Activated CD8-positive, alpha-beta memory T cell treated with anti-CD3 and anti-CD28 coated beads for 24 hours (primary cell): ENCODE measurements around the gene FAM222B.
"Not testable (repeated sequence)": the region's sequence is repeated elsewhere in the genome, so short reads cannot be mapped to it uniquely, and the experiment has no call there.

Experiments
- DNase-seq: peaks from one replicate; pipeline ENCODE4 v3.0.0-alpha.2; 2020

Gene FAM222B

DNA sequence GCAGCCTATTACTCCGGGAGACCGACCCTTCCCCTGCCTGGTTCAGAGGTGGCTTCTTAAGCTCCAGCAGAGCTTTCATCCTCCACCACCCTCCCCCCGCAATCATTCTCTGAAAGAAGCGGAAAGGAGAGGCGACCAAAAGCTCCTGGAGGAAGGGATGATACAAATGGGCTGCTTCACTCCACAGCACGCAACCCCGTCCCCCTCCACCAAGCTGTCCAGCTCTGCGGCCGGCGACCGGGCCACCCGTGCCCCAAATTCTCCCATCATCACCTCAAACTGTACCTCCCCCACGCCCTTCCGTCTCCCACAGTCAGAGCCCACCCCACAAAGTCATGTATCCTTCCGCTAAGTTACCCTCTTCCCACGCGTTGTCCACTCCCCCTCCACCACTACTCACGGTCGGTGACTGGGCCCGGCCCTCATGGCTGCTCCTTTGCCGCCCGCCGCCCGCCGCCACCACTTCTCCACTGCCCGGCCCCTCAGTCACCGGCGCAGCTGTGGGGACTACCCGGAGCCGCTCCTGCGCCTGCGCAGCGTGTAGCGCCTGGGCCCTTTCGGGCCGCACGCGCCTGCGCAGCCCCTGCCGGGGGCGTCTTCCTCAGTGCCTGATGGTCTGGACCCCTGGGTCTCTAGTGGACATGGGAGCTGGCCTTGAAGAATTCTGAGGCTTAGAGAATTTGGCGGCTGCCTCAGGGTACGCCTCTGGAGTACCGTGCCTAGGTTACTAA is at the start of gene FAM222B:
Gene FAM222B, minus strand, starts transcription at position 509 of the 731 bp plus-strand sequence. CDS start 76,123 bp downstream, outside the sequence.
- DNase-seq = peak; percentile 92

DNA sequence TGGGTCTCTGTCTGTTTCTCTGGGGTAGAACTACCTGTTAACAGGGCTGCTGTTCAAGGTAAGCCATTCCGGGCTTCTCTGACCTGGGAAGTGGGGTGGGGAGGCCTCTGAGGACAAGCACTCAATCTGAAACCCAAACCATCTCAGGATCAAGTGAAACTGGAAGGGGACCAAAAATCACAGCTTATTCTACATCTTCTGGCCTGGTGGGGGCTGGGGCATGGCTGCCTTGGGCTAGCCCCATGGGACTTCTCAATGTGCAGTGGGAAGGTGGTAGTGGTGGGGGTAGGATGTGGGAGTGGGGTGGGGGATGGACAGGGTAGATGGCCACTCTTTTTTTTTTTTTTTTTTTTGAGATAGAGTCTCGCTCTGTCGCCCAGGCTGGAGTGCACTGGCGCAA is 49.4 kb upstream of the FAM222B start:
- DNase-seq = no peak

- DNase-seq = no peak
Measured at GRCh38 chr17:28891201-28891600, 48.6 kb upstream of the FAM222B start.

DNA sequence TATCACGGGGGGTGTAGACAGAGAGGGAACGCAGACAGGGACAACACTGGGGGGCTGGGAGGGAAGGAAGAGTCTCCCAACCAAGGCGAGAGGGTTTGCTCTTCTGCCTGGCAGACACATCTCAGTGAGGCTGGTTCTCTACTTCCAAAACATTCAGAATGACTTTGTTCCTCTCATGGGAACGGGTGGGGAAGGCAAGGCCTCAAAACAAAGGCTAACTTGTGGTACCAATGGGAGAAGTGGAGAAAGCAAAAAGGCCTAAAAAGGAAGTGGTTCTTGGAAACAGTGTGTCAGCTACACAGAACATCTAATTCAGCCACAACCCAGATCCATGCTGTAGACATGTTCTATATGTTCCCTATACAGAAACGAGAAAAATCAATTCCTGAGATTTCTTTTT is 47.4 kb upstream of the FAM222B start:
- no peak for DNase-seq

GRCh38 chr17:28888832-28889231 is 46.2 kb upstream of the FAM222B start:
- DNase-seq = no peak

DNA sequence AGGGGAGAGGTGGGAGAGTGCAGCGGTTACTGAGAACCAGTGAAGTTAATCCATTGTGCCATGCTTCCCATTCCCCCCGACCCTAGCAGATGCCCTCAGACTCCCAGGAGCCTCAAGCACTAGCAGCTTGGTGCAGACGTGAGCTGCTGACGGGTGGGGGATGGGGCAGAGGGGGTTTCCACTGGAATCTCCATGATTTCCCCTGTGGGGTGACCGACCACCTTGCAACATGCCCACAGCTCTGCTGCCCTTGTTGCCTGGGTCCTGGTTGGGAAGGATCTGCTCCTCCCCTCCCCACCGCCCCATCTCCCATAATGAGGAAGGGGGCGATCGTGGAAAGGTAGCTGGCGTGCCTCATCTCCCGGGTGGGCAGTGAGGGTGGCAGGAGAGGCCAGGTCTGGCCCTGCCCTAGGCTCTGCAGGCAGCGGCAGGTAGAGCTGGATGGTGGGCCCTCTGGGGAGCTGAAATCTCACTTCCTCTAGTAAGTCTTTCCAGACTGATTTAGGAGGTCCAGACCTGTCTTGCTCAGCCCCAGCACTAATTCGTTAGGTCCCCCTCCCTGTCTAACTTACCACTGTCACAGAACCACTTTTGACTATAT is 45.4 kb upstream of the FAM222B start:
- no peak for DNase-seq

DNA sequence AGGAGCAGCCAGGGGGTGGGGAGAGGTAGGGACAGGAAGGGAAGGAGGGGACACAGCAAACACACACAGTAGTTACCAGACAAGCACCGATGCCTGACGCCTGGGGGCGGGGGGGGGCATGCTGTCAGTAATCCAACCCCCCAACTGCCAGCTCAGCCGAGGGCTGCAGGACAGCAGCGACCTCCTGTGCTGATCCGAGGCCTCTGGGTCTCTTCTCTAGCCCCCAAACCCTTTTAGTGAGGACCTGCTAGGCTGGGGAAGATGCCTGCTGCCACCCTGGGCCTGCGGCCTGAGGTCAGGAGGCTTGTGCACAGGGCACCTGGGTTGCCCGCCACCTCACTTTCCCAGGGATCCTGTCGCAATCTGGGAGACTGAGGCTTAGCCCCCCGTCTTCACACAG is 43.4 kb upstream of the FAM222B start:
- no peak for DNase-seq

GRCh38 chr17:28885363-28885762 is 42.8 kb upstream of the FAM222B start:
- no peak for DNase-seq

- DNase-seq = no peak
Measured at GRCh38 chr17:28883967-28884702, 41.5 kb upstream of the FAM222B start.

- no peak for DNase-seq
Measured at GRCh38 chr17:28882154-28882895, 39.7 kb upstream of the FAM222B start.

- DNase-seq = no peak
Measured at GRCh38 chr17:28881533-28882056, 39.0 kb upstream of the FAM222B start.

DNA sequence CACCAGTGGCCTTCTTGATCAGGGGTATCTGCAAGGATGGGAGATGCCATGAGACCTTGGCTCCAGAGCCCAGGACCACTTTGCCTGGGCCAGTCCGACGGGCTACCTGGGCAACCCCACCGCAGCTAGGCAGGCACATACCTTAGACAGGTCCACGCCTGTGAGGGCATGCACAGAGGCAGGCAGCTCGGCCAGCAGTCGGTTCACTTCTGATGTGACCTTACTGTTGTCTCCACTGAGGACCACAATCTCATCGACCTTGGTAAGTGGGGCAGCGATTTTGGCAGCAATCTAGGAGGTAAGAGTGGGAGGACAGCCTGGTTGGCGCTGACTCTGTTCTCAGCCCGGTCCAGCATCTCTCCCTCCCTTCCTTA is 38.0 kb upstream of the FAM222B start:
- no peak for DNase-seq

- DNase-seq = no peak
Measured at GRCh38 chr17:28879886-28880571, 37.4 kb upstream of the FAM222B start.

GRCh38 chr17:28878981-28879380 is 36.4 kb upstream of the FAM222B start:
- DNase-seq = no peak

GRCh38 chr17:28878158-28878910 is 35.7 kb upstream of the FAM222B start:
- no peak for DNase-seq

- not testable (repeated sequence) for DNase-seq
Measured at GRCh38 chr17:28877150-28877711, 34.6 kb upstream of the FAM222B start.

DNA sequence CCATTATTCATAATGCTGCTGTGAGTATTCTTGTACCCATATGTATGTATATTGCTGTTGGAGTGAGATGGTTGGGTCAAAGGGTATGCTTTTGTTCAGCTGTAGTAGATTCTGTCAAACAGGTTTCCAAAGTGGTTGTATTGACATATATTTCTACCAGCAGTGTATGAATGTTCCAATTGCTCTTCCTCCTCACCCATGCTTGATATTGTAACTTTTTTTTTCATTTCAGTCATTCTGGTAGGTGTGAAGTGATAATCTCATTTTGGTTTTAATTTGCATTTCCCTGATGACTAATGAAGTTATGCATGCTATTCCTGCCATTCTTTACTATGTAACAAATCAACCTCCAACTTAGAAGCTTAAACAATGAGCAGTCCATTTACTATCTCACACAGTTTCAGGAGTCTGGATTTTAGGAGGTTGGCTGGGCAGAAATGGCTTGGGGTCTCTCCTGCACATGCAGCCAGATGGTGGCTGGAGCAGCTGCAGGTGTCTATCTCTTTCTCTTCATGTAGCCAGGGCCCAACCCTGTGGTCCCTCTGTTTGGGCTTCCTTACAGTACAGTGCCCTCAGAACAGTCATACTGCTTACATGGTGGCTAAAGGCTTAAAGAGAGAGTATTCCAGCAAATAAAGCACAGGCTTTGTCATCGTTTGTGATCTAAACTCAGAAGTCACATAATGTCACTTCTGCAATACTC is 33.4 kb upstream of the FAM222B start:
- DNase-seq = no peak

- no peak for DNase-seq
Measured at GRCh38 chr17:28874750-28875149, 32.2 kb upstream of the FAM222B start.

- no peak for DNase-seq
Measured at GRCh38 chr17:28873839-28874238, 31.2 kb upstream of the FAM222B start.

- DNase-seq = peak; percentile 72
Measured at GRCh38 chr17:28871056-28871579, 28.5 kb upstream of the FAM222B start.
